Fibroblast of lung (primary cell): ENCODE results near the gene PTPN20. TPM values are rescaled to one million over a fixed set of nuclear protein-coding genes. Genes with fewer than 3 reads are reported as not detected.

Experiments used
- DNase-seq, 2 donors: peaks; one replicate each; pipeline versions ENCODE4 v3.0.0 to v3.0.0-alpha.2; 2010; ENCODE audit warnings: low read depth in 2 of 2
- H2AFZ ChIP-seq: 2 replicates; pipeline ENCODE4 v1.5.1; 2012; ENCODE audit warnings: low read length, control low read depth, inconsistent platforms
- H3K27ac ChIP-seq: 2 replicates; pipeline ENCODE4 v1.5.1; 2011; ENCODE audit warnings: low read length, control low read depth; ENCODE audit not compliant: insufficient read depth
- H3K27me3 ChIP-seq: 2 replicates; pipeline ENCODE4 v1.5.1; 2011; ENCODE audit warnings: mild to moderate bottlenecking, low read length; ENCODE audit not compliant: control insufficient read depth, insufficient read depth
- H3K36me3 ChIP-seq: 2 replicates; pipeline ENCODE4 v1.5.1; 2011; ENCODE audit warnings: low read length; ENCODE audit not compliant: control insufficient read depth, insufficient read depth
- H3K4me1 ChIP-seq: 2 replicates; pipeline ENCODE4 v1.5.1; 2011; ENCODE audit warnings: low read length; ENCODE audit not compliant: control insufficient read depth, insufficient read depth; ENCODE audit errors: extremely low read depth
- H3K4me2 ChIP-seq: 2 replicates; pipeline ENCODE4 v1.5.1; 2011; ENCODE audit warnings: low read length, control low read depth; ENCODE audit not compliant: insufficient read depth; ENCODE audit errors: extremely low read depth
- H3K4me3 ChIP-seq, 4 experiments: fragments of 200-600 bp in 1 of 4; sonication (generic) in 1 of 4; replicated peaks in 1 of 4; 2 replicates each; pipeline ENCODE4 v1.5.1; 2011 to 2016; ENCODE audit warnings: low read length in 4 of 4, low read depth in 3 of 4, mild to moderate bottlenecking in 3 of 4, control low read depth in 2 of 4, inconsistent platforms in 1 of 4, mixed read lengths in 1 of 4; ENCODE audit not compliant: insufficient read depth in 1 of 4; ENCODE audit errors: control extremely low read depth in 1 of 4
- H3K79me2 ChIP-seq: 2 replicates; pipeline ENCODE4 v1.5.1; 2012; ENCODE audit warnings: mild to moderate bottlenecking, low read length, inconsistent platforms; ENCODE audit not compliant: control insufficient read depth, insufficient read depth
- H3K9ac ChIP-seq: 2 replicates; pipeline ENCODE4 v1.5.1; 2011; ENCODE audit warnings: mild to moderate bottlenecking, low read length, control low read depth; ENCODE audit not compliant: insufficient read depth
- H3K9me3 ChIP-seq: 2 replicates; pipeline ENCODE4 v1.5.1; 2012; ENCODE audit warnings: low read depth, low read length; ENCODE audit not compliant: control insufficient read depth, insufficient read depth
- H4K20me1 ChIP-seq: 2 replicates; pipeline ENCODE4 v1.5.1; 2011; ENCODE audit warnings: low read length; ENCODE audit not compliant: control insufficient read depth, insufficient read depth; ENCODE audit errors: extremely low read depth
- CTCF ChIP-seq, 2 donors: IDR thresholded peaks in 1 of 2; conservative IDR thresholded peaks in 1 of 2; 1 replicate in 1 of 2; 2 replicates in 1 of 2; pipeline ENCODE4 v1.5.1; 2011 to 2012; ENCODE audit warnings: low read length in 2 of 2, control low read depth in 1 of 2, inconsistent platforms in 1 of 2, low read depth in 1 of 2, mild to moderate bottlenecking in 1 of 2
- EZH2 ChIP-seq: IDR thresholded peaks from 2 replicates; pipeline ENCODE4 v1.5.1; 2012; ENCODE audit warnings: low read length, control low read depth, mild to moderate bottlenecking; ENCODE audit errors: missing control alignments
- polyA plus RNA-seq, 2 donors: library from polyadenylated mRNA; depleted of rRNA in 1 of 2; stranded (reverse) in 1 of 2; unstranded in 1 of 2; fragments of >200 nt; gene quantifications; 2 replicates each; pipeline ENCODE4 v1.2.1, GENCODE V29; 2011 to 2012; ENCODE audit warnings: missing spikeins in 1 of 2
- total RNA-seq: library from RNA; depleted of rRNA; stranded (reverse); fragments of >200 nt; gene quantifications from 2 replicates; pipeline ENCODE4 v1.2.1, GENCODE V29; 2014

The PTPN20 gene
- total and polyA plus RNA-seq, 2 donors (not counting 1 experiment from before 2014, with no cell fraction given), result 0.23 to 0.33 TPM

GRCh38 chr10:47027108-47027783 lies 116.0 kb downstream of the PTPN20 start:
- no peak for TF ChIP-seq CTCF (conservative IDR thresholded peaks at IDR 0.05 in 1 of 2, IDR thresholded peaks at IDR 0.05 in 1 of 2; ENCODE audit: low read depth in 1 of 2, low read length in 2 of 2)
- no peak for TF ChIP-seq EZH2
- H3K4me1 ChIP-seq, result no peaks in the 10 kb centered on the region
- no peak for DNase-seq
- no peak overlapping the region for H3K27ac ChIP-seq
- H3K4me3 ChIP-seq, result no peak overlapping the region
- no peak overlapping the region for H3K4me2 ChIP-seq
- no peaks in the 10 kb centered on the region for H4K20me1 ChIP-seq
- H3K9ac ChIP-seq, result no peak overlapping the region
- no peaks in the 10 kb centered on the region for H3K79me2 ChIP-seq
- no peaks in the 10 kb centered on the region for H3K27me3 ChIP-seq
- H3K36me3 ChIP-seq, result no peaks in the 10 kb centered on the region
- H3K9me3 ChIP-seq, result no peaks in the 10 kb centered on the region
- no peak overlapping the region for H2AFZ ChIP-seq

- Histone ChIP-seq H3K4me2 (no peak overlapping the region), H3K4me1 (no peaks in the 10 kb centered on the region), H4K20me1 (no peaks in the 10 kb centered on the region), H3K27ac (no peak overlapping the region), H2AFZ (no peak overlapping the region), H3K4me3 (no peak overlapping the region), H3K9me3 (no peaks in the 10 kb centered on the region), H3K79me2 (no peaks in the 10 kb centered on the region), H3K9ac (no peak overlapping the region), H3K27me3 (no peaks in the 10 kb centered on the region), H3K36me3 (no peaks in the 10 kb centered on the region)
- TF ChIP-seq CTCF (conservative IDR thresholded peaks at IDR 0.05 in 1 of 2, IDR thresholded peaks at IDR 0.05 in 1 of 2; ENCODE audit: low read depth in 1 of 2, low read length in 2 of 2) (no peak), EZH2 (no peak)
- DNase-seq, result no peak
Measured at GRCh38 chr10:47027784-47028260, 116.6 kb downstream of the PTPN20 start.

DNA sequence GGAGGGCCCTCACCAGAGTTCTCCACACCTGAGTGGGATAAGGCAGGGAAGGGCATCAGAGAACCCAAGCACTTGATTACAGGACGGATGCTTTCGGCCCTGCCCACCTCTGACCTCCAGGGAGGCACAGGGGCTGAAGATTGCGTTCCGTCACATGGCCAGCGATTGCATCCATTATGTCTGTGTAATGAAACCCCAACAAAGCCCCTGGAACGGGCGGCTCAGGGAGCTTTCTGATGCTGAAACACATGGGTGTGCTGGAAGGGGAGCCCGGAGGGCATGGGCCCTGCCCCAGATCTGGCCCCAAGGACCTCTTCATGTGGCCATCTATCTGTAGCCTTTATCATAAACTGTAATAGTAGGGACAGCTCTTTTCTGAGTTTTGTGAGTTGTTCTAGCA lies 117.2 kb downstream of the PTPN20 start:
- Histone ChIP-seq H3K27ac (no peak overlapping the region), H3K36me3 (no peaks in the 10 kb centered on the region), H4K20me1 (no peaks in the 10 kb centered on the region), H3K27me3 (no peaks in the 10 kb centered on the region), H3K4me1 (no peaks in the 10 kb centered on the region), H2AFZ (no peak overlapping the region), H3K4me3 (no peak overlapping the region), H3K79me2 (no peaks in the 10 kb centered on the region), H3K4me2 (no peak overlapping the region), H3K9me3 (no peaks in the 10 kb centered on the region), H3K9ac (no peak overlapping the region)
- TF ChIP-seq EZH2, result no peak
- TF ChIP-seq CTCF (conservative IDR thresholded peaks at IDR 0.05 in 1 of 2, IDR thresholded peaks at IDR 0.05 in 1 of 2; ENCODE audit: low read depth in 1 of 2, low read length in 2 of 2), result no peak
- DNase-seq, result no peak
